Spleen (tissue), 7 donors: ENCODE measurements around the gene IL21R.

Source experiments
- POLR2A ChIP-seq, 3 donors: fragments of 450-650 bp; IDR thresholded peaks; one replicate each; pipeline ENCODE4 v1.5.1; 2017; ENCODE audit warnings: antibody characterized with exemption in 3 of 3, mild to moderate bottlenecking in 1 of 3
- POLR2AphosphoS5 ChIP-seq, 3 donors: sonication (generic); formaldehyde crosslinking; IDR thresholded peaks; one replicate each; pipeline ENCODE4 v1.5.1; 2017; ENCODE audit warnings: antibody characterized with exemption in 3 of 3
- TF ChIP-seq, protein P1 (sequence below), 11 experiments: fragments of 200-600 bp in 7 of 11; fragments of 450-650 bp in 4 of 11; sonication (generic) in 4 of 11; IDR thresholded peaks in 8 of 11; conservative IDR thresholded peaks in 3 of 11; 1 replicate in 7 of 11; 2 replicates in 4 of 11; pipeline versions ENCODE4 v1.4.0 to v1.8.0; 2016 to 2021; ENCODE audit warnings: antibody characterized with exemption in 11 of 11, inconsistent platforms in 4 of 11, mild to moderate bottlenecking in 1 of 11
- donor health status: DM: no; HTN: no; CAD: no; lungs with moderate emphysema.
- donor health status: DM: no; HTN: no; CAD: no.
- donor health status: DM: no; HTN: no; CAD: no.

DNA sequence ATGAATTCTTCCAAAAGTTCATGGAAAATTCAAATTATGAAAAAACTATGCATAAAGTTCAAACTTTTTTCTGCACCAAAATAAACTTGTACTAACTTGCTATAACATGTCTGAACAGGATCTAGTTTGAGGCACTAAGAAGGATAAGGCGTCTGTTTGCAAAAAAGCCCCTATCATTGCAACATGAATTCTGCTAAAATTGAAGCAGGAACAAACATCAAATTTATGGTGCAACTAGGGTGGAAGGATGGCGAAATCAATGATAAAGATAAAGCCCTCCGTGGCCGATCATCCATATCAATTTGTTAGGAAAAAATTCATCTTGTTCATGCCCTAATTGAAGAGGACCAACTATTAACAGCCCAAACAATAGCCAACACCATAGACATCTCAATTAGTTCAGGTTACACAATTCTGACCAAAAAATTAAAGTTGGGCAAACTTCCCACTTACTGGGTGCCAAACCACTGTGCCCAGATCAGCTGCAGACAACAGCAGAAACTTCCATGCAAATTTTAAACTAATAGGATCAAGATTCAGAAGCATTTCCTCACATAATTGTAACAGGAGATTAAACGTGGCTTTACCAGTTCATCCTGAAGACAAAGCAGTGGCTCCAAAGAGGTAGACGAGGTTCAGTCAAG is 12.9 kb downstream of the IL21R start:
- TF ChIP-seq, protein P1, sequence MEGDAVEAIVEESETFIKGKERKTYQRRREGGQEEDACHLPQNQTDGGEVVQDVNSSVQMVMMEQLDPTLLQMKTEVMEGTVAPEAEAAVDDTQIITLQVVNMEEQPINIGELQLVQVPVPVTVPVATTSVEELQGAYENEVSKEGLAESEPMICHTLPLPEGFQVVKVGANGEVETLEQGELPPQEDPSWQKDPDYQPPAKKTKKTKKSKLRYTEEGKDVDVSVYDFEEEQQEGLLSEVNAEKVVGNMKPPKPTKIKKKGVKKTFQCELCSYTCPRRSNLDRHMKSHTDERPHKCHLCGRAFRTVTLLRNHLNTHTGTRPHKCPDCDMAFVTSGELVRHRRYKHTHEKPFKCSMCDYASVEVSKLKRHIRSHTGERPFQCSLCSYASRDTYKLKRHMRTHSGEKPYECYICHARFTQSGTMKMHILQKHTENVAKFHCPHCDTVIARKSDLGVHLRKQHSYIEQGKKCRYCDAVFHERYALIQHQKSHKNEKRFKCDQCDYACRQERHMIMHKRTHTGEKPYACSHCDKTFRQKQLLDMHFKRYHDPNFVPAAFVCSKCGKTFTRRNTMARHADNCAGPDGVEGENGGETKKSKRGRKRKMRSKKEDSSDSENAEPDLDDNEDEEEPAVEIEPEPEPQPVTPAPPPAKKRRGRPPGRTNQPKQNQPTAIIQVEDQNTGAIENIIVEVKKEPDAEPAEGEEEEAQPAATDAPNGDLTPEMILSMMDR (IDR thresholded peaks at IDR 0.05 in 8 of 11, conservative IDR thresholded peaks at IDR 0.05 in 3 of 11), result no peak
- TF ChIP-seq POLR2AphosphoS5 (IDR thresholded peaks at IDR 0.05) (no peak), POLR2A (IDR thresholded peaks at IDR 0.05) (no peak)
